NB4 (cell line): ENCODE measurements around the gene GTF2A2.
A peak's percentile ranks its signal among the peaks of the same experiment; 100 is the strongest.

Source experiments
- POLR2A ChIP-seq: IDR thresholded peaks from 2 replicates; pipeline ENCODE4 v1.6.1; 2011; ENCODE audit warnings: mild to moderate bottlenecking; ENCODE audit not compliant: insufficient read length; ENCODE audit errors: extremely low read depth
- TF ChIP-seq, protein P1 (sequence below): IDR thresholded peaks from one replicate; pipeline ENCODE4 v1.5.1; 2012; ENCODE audit warnings: low read depth, low read length

DNA sequence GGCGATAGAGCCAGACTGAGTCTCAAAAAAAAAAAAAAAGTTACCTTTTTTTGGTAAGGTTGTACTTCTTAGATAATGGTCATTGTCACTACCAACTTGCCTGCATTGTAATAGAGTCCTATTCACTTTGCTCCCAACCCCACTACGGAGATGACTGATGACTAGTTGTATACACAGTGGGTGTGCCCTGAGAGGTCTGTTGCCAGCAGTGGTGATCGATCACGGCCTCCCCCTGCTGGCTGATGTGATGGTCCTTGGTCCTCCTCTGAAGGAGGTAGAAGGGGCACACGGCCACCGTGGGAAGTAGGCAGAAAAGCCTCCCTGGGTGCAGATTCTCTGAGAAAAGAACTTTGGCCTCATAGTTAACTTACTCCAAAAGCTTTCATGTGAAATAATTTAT lies 35.0 kb downstream of the GTF2A2 start:
- TF ChIP-seq, protein P1, sequence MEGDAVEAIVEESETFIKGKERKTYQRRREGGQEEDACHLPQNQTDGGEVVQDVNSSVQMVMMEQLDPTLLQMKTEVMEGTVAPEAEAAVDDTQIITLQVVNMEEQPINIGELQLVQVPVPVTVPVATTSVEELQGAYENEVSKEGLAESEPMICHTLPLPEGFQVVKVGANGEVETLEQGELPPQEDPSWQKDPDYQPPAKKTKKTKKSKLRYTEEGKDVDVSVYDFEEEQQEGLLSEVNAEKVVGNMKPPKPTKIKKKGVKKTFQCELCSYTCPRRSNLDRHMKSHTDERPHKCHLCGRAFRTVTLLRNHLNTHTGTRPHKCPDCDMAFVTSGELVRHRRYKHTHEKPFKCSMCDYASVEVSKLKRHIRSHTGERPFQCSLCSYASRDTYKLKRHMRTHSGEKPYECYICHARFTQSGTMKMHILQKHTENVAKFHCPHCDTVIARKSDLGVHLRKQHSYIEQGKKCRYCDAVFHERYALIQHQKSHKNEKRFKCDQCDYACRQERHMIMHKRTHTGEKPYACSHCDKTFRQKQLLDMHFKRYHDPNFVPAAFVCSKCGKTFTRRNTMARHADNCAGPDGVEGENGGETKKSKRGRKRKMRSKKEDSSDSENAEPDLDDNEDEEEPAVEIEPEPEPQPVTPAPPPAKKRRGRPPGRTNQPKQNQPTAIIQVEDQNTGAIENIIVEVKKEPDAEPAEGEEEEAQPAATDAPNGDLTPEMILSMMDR, result peak; percentile 58
- TF ChIP-seq POLR2A, result no peak
